HCT116 (cell line): Measurements from ENCODE around the gene TAF12.

ENCODE experiments used
- CTCF ChIP-seq, 3 experiments: fragments of 200-600 bp in 1 of 3; sonication (generic) in 1 of 3; IDR thresholded peaks in 2 of 3; conservative IDR thresholded peaks in 1 of 3; 2 replicates each; pipeline ENCODE4 v1.5.1; 2012 to 2017; ENCODE audit warnings: low read depth in 2 of 3, low read length in 2 of 3, antibody characterized with exemption in 1 of 3, borderline replicate concordance in 1 of 3, control low read depth in 1 of 3, mild to moderate bottlenecking in 1 of 3, mixed read lengths in 1 of 3, mixed run types in 1 of 3, moderate library complexity in 1 of 3; ENCODE audit not compliant: insufficient read depth in 1 of 3
- EZH2phosphoT487 ChIP-seq: fragments of 200-600 bp; IDR thresholded peaks from 2 replicates; pipeline ENCODE4 v1.6.1; 2018; ENCODE audit warnings: antibody characterized with exemption, borderline replicate concordance
- POLR2A ChIP-seq: IDR thresholded peaks from 2 replicates; pipeline ENCODE4 v1.7.0; 2011; ENCODE audit warnings: borderline replicate concordance; ENCODE audit not compliant: insufficient read depth, insufficient read length; ENCODE audit errors: extremely low read depth
- POLR2AphosphoS5 ChIP-seq: IDR thresholded peaks from 2 replicates; pipeline ENCODE4 v1.6.1; 2011; ENCODE audit warnings: mild to moderate bottlenecking, low read depth, low read length, moderate library complexity
- ZFX ChIP-seq: fragments of 450-650 bp; IDR thresholded peaks from 2 replicates; pipeline ENCODE4 v1.6.1; 2017

- TF ChIP-seq POLR2AphosphoS5 (no peak), CTCF (IDR thresholded peaks at IDR 0.05 in 2 of 3, conservative IDR thresholded peaks at IDR 0.05 in 1 of 3; ENCODE audit: borderline replicate concordance in 1 of 3, insufficient read depth in 1 of 3, low read depth in 2 of 3, low read length in 2 of 3) (no peak), EZH2phosphoT487 (no peak), POLR2A (no peak), ZFX (no peak)
Observed at GRCh38 chr1:28582248-28582615, 60.6 kb downstream of the TAF12 start.
